Type B pancreatic cell (in vitro differentiated cells): ENCODE data around the gene ADGRB3. TPM values are rescaled to one million over a fixed set of nuclear protein-coding genes. Genes with fewer than 3 reads are reported as not detected.
"Not testable (repeated sequence)": the region's sequence is repeated elsewhere in the genome, so short reads cannot be mapped to it uniquely, and the experiment has no call there.

Source experiments
- DNase-seq: peaks from one replicate; pipeline ENCODE4 v3.0.0; 2021; ENCODE audit warnings: mixed read lengths; ENCODE audit not compliant: unreplicated experiment; ENCODE audit errors: extremely low spot score
- H3K27ac Mint-ChIP-seq: 2 replicates; pipeline ENCODE4 v1.8.0; 2021; ENCODE audit warnings: mild to moderate bottlenecking, mixed read lengths
- H3K27me3 Mint-ChIP-seq: 2 replicates; pipeline ENCODE4 v1.8.0; 2021; ENCODE audit warnings: mixed read lengths
- H3K36me3 Mint-ChIP-seq: 2 replicates; pipeline ENCODE4 v1.8.0; 2021; ENCODE audit warnings: mixed read lengths
- H3K4me1 Mint-ChIP-seq: one replicate; pipeline ENCODE4 v1.8.0; 2021; ENCODE audit warnings: mixed read lengths; ENCODE audit not compliant: unreplicated experiment
- H3K4me3 Mint-ChIP-seq: 2 replicates; pipeline ENCODE4 v1.8.0; 2021; ENCODE audit warnings: mild to moderate bottlenecking, mixed read lengths
- H3K9me3 Mint-ChIP-seq: 2 replicates; pipeline ENCODE4 v1.8.0; 2021; ENCODE audit warnings: mixed read lengths
- total RNA-seq: library from RNA; stranded (reverse); gene quantifications from 2 replicates; pipeline ENCODE4 v1.2.1, GENCODE V29; 2021; ENCODE audit warnings: low replicate concordance
- TF ChIP-seq, protein P1 (sequence below): fragments of 200-600 bp; sonication (generic); conservative IDR thresholded peaks from 2 replicates; pipeline ENCODE4 v1.5.0; 2021; ENCODE audit warnings: antibody characterized with exemption, mild to moderate bottlenecking

Gene ADGRB3
- total RNA-seq, 1 donor from 2014 or later: 2.0 TPM

GRCh38 chr6:69422475-69422874 is 787.4 kb downstream of the ADGRB3 start:
- peaks cover 5% of the 10 kb centered on the region for H3K4me1 Mint-ChIP-seq

GRCh38 chr6:69423785-69424184 is 788.7 kb downstream of the ADGRB3 start:
- Mint-ChIP-seq H3K4me1 (peaks cover 5% of the 10 kb centered on the region), H3K27ac (no peak overlapping the region), H3K9me3 (no peaks in the 10 kb centered on the region), H3K36me3 (no peaks in the 10 kb centered on the region), H3K27me3 (no peaks in the 10 kb centered on the region), H3K4me3 (no peak overlapping the region)
- TF ChIP-seq, protein P1, sequence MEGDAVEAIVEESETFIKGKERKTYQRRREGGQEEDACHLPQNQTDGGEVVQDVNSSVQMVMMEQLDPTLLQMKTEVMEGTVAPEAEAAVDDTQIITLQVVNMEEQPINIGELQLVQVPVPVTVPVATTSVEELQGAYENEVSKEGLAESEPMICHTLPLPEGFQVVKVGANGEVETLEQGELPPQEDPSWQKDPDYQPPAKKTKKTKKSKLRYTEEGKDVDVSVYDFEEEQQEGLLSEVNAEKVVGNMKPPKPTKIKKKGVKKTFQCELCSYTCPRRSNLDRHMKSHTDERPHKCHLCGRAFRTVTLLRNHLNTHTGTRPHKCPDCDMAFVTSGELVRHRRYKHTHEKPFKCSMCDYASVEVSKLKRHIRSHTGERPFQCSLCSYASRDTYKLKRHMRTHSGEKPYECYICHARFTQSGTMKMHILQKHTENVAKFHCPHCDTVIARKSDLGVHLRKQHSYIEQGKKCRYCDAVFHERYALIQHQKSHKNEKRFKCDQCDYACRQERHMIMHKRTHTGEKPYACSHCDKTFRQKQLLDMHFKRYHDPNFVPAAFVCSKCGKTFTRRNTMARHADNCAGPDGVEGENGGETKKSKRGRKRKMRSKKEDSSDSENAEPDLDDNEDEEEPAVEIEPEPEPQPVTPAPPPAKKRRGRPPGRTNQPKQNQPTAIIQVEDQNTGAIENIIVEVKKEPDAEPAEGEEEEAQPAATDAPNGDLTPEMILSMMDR: no peak
- no peak for DNase-seq

More at GRCh38 chr6:69422475-69422874, 787.4 kb downstream of the ADGRB3 start:
- Mint-ChIP-seq H3K27ac (no peak overlapping the region), H3K27me3 (no peaks in the 10 kb centered on the region), H3K9me3 (no peaks in the 10 kb centered on the region), H3K4me3 (no peak overlapping the region), H3K36me3 (no peaks in the 10 kb centered on the region)
- DNase-seq: no peak
- TF ChIP-seq, protein P1: no peak

DNA sequence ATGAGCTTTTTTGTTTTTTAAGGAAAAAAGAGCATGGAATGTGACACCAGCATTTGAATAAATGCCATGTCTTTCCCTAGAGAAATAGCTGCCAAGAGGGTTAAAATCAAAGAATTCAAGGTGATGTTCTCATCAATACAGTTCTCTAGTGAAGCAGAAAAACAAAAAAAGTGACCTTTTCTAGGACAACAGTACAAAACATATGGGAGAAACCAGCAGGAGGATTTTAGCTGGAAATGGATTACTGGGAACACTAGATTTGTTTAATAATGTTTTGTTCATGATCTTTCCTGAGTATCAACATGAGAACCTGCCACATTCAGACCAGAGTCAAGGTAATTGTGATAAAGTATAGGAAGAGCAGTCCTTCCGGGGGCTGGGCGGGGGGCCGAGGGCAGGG is 789.5 kb downstream of the ADGRB3 start:
- Mint-ChIP-seq H3K27ac (no peak overlapping the region), H3K4me1 (peaks cover 5% of the 10 kb centered on the region), H3K4me3 (no peak overlapping the region), H3K9me3 (no peaks in the 10 kb centered on the region), H3K36me3 (no peaks in the 10 kb centered on the region), H3K27me3 (no peaks in the 10 kb centered on the region)
- TF ChIP-seq, protein P1: no peak
- DNase-seq: no peak

DNA sequence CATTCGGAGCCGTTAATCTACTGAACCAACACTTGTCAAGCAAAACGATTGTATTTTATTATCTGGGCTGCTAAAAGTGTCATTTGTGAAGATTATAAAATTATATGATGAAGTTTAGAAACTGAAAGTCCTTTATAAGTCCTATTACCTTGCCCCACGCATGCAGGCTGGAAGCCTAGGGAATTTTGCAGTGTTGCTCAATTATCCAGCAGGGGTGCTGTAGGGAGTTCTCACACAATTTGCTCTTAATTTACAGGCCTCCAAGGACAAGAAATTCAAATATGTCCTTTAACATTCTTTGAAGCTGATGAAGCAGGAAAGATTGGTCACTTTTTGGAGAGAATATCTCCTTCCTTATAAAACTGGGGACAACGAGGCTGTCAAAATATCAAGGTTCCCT is 792.8 kb downstream of the ADGRB3 start:
- Mint-ChIP-seq H3K36me3 (no peaks in the 10 kb centered on the region), H3K9me3 (no peaks in the 10 kb centered on the region), H3K4me3 (no peak overlapping the region), H3K27ac (no peak overlapping the region), H3K4me1 (peaks cover 5% of the 10 kb centered on the region), H3K27me3 (no peaks in the 10 kb centered on the region)
- TF ChIP-seq, protein P1: no peak
- DNase-seq: no peak

DNA sequence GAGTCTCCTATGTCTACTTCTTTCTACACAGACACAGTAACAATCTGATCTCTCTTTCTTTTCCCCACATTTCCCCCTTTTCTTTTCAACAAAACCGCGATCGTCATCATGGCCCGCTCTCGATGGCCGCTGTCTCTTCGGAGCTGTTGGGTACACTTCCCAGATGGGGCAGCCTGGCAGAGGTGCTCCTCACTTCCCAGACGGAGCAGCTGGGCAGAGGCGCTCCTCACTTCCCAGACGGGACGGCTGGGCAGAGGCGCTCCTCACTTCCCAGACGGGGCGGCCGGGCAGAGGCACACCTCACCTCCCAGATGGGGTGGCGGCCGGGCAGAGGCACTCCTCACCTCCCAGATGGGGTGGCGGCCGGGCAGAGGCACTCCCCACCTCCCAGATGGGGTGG is 797.1 kb downstream of the ADGRB3 start:
- H3K9me3 Mint-ChIP-seq, H3K4me3 Mint-ChIP-seq, DNase-seq: not testable (repeated sequence)

GRCh38 chr6:69433116-69433515 is 798.0 kb downstream of the ADGRB3 start:
- not testable (repeated sequence) for H3K27me3 Mint-ChIP-seq, DNase-seq, H3K27ac Mint-ChIP-seq, H3K4me1 Mint-ChIP-seq, H3K9me3 Mint-ChIP-seq, H3K36me3 Mint-ChIP-seq, H3K4me3 Mint-ChIP-seq

More for the DNA sequence above, 797.1 kb downstream of the ADGRB3 start:
- H3K27me3 Mint-ChIP-seq, H3K27ac Mint-ChIP-seq, H3K4me1 Mint-ChIP-seq, H3K36me3 Mint-ChIP-seq: not testable (repeated sequence)

DNA sequence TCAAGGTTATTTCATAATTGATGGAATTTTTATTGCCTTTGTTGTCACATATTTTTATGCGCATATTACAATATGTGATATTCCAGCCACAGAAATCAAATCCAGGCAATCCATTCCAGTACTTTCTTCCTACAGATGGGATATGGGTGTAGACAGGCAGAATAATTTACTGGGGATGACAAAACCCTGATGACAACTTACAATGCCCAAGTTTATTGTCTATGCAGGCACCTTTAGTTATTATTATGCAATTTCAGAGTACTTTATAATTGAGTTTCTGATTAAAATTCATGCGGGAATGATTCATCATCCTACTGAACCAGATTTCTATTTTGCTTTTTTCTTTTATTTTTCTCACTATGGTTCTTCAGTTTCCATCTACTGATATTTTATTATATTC is 803.0 kb downstream of the ADGRB3 start:
- TF ChIP-seq, protein P1: no peak
- Mint-ChIP-seq H3K27ac (no peak overlapping the region), H3K36me3 (no peaks in the 10 kb centered on the region), H3K4me3 (no peak overlapping the region), H3K4me1 (no peaks in the 10 kb centered on the region), H3K27me3 (no peaks in the 10 kb centered on the region), H3K9me3 (no peaks in the 10 kb centered on the region)
- no peak for DNase-seq
